SK-N-SH (cell line): Measurements from ENCODE around the gene MYLK. TPM values are rescaled to one million over a fixed set of nuclear protein-coding genes. Genes with fewer than 3 reads are reported as not detected.
A peak's percentile ranks its signal among the peaks of the same experiment; 100 is the strongest.

Experiments used
- CTCF ChIA-PET: fragments of 300-600, 350-600 bp; formaldehyde crosslinking; extraction: SDS; loops from one replicate; lab custom pipeline; 2021; lab: Yijun Ruan, JAX
- POLR2A ChIA-PET: fragments of 350-600 bp; sonication (Branson Sonifier 250); formaldehyde crosslinking; extraction: SDS; loops from one replicate; lab custom pipeline; 2020; ENCODE audit warnings: antibody characterized with exemption, inconsistent platforms; lab: Yijun Ruan, JAX
- DNase-seq: peaks from one replicate; pipeline ENCODE4 v3.0.0; 2012
- H2AFZ ChIP-seq: fragments of 200-600 bp; sonication (generic); 2 replicates; pipeline ENCODE4 v1.8.1; 2016; ENCODE audit warnings: antibody characterized with exemption, mild to moderate bottlenecking, low read depth
- H3F3A ChIP-seq: fragments of 200-600 bp; sonication (generic); replicated peaks from 2 replicates; pipeline ENCODE3; 2016; ENCODE audit warnings: antibody characterized with exemption, mild to moderate bottlenecking; ENCODE audit not compliant: insufficient read depth
- H3K27ac ChIP-seq, 2 experiments: fragments of 200-500 bp in 1 of 2; fragments of 200-600 bp in 1 of 2; sonication (Bioruptor generic) in 1 of 2; sonication (generic), shearing (Covaris generic) in 1 of 2; 2 replicates each; pipeline versions ENCODE4 v1.5.1 to v1.6.1; 2014 to 2016; ENCODE audit warnings: low read depth in 2 of 2, inconsistent platforms in 1 of 2, low read length in 1 of 2, mild to moderate bottlenecking in 1 of 2, mixed read lengths in 1 of 2
- H3K27me3 ChIP-seq: fragments of 200-600 bp; sonication (generic), shearing (Covaris generic); 2 replicates; pipeline ENCODE4 v1.6.1; 2016; ENCODE audit warnings: mixed run types; ENCODE audit not compliant: insufficient read depth
- H3K36me3 ChIP-seq, 2 experiments: fragments of 200-500 bp in 1 of 2; fragments of 200-600 bp in 1 of 2; sonication (Bioruptor generic) in 1 of 2; sonication (generic) in 1 of 2; replicated peaks in 1 of 2; 2 replicates each; pipeline versions ENCODE3 to v1.5.1; 2014 to 2016; ENCODE audit warnings: low read length in 1 of 2, mild to moderate bottlenecking in 1 of 2; ENCODE audit not compliant: insufficient read depth in 2 of 2, control insufficient read depth in 1 of 2
- H3K4me1 ChIP-seq, 2 experiments: fragments of 200-500 bp in 1 of 2; fragments of 200-600 bp in 1 of 2; sonication (Bioruptor generic) in 1 of 2; sonication (generic), shearing (Covaris generic) in 1 of 2; 2 replicates each; pipeline versions ENCODE4 v1.5.1 to v1.6.1; 2014 to 2016; ENCODE audit warnings: low read depth in 1 of 2, low read length in 1 of 2, mixed run types in 1 of 2; ENCODE audit not compliant: insufficient read depth in 2 of 2, control insufficient read depth in 1 of 2
- H3K4me2 ChIP-seq: fragments of 200-600 bp; sonication (generic), shearing (Covaris generic); 2 replicates; pipeline ENCODE4 v1.6.1; 2017; ENCODE audit warnings: mixed run types
- H3K4me3 ChIP-seq, 2 experiments: fragments of 200-500 bp in 1 of 2; fragments of 200-600 bp in 1 of 2; sonication (Bioruptor generic) in 1 of 2; sonication (generic), shearing (Covaris generic) in 1 of 2; 2 replicates each; pipeline versions ENCODE4 v1.5.1 to v1.8.1; 2014 to 2016; ENCODE audit warnings: low read depth in 2 of 2, inconsistent platforms in 1 of 2, low read length in 1 of 2, mild to moderate bottlenecking in 1 of 2, mixed read lengths in 1 of 2, moderate library complexity in 1 of 2
- H3K79me2 ChIP-seq: fragments of 200-600 bp; sonication (generic); 2 replicates; pipeline ENCODE4 v1.8.1; 2017; ENCODE audit warnings: mild to moderate bottlenecking; ENCODE audit not compliant: insufficient read depth
- H3K9ac ChIP-seq: fragments of 200-600 bp; sonication (generic); 2 replicates; pipeline ENCODE4 v1.6.1; 2017; ENCODE audit warnings: mixed run types
- H3K9me2 ChIP-seq: fragments of 200-600 bp; sonication (generic); 2 replicates; pipeline ENCODE4 v1.6.1; 2017; ENCODE audit warnings: mixed run types
- H3K9me3 ChIP-seq: fragments of 200-600 bp; sonication (generic); 2 replicates; pipeline ENCODE4 v1.6.1; 2017; ENCODE audit warnings: mixed run types, mild to moderate bottlenecking, moderate library complexity
- H4K20me1 ChIP-seq: fragments of 200-600 bp; sonication (generic); 2 replicates; pipeline ENCODE4 v1.6.1; 2017; ENCODE audit warnings: mild to moderate bottlenecking, mixed run types; ENCODE audit not compliant: insufficient read depth
- CHD2 ChIP-seq: fragments of 150-350 bp; IDR thresholded peaks from 2 replicates; pipeline ENCODE4 v1.6.1; 2018; ENCODE audit warnings: low read length; ENCODE audit not compliant: partially characterized antibody
- CTCF ChIP-seq: fragments of 200-600 bp; sonication (generic); IDR thresholded peaks from 2 replicates; pipeline ENCODE4 v1.6.1; 2017; ENCODE audit warnings: antibody characterized with exemption, mild to moderate bottlenecking, moderate library complexity
- ELF1 ChIP-seq: IDR thresholded peaks from 2 replicates; pipeline ENCODE4 v1.4.0; 2012
- EP300 ChIP-seq, 2 experiments: IDR thresholded peaks; 2 replicates each; pipeline versions ENCODE4 v1.4.0 to v1.6.1; 2012; ENCODE audit warnings: borderline replicate concordance in 1 of 2, low read depth in 1 of 2, low read length in 1 of 2
- EZH2phosphoT487 ChIP-seq: fragments of 200-600 bp; sonication (generic); IDR thresholded peaks from 2 replicates; pipeline ENCODE4 v1.6.1; 2017; ENCODE audit warnings: low read depth, mixed run types, mild to moderate bottlenecking, antibody characterized with exemption, moderate library complexity, borderline replicate concordance
- FOSL2 ChIP-seq: IDR thresholded peaks from 2 replicates; pipeline ENCODE4 v1.4.0; 2012; ENCODE audit warnings: low read depth, mild to moderate bottlenecking, moderate library complexity, borderline replicate concordance
- FOXM1 ChIP-seq: IDR thresholded peaks from 2 replicates; pipeline ENCODE4 v1.4.0; 2012; ENCODE audit warnings: low read depth, mild to moderate bottlenecking
- GABPA ChIP-seq: IDR thresholded peaks from 2 replicates; pipeline ENCODE4 v1.4.0; 2012; ENCODE audit warnings: low read depth, mild to moderate bottlenecking
- JUND ChIP-seq: IDR thresholded peaks from 2 replicates; pipeline ENCODE4 v1.4.0; 2012
- MEF2A ChIP-seq: IDR thresholded peaks from 2 replicates; pipeline ENCODE4 v1.4.0; 2012; ENCODE audit warnings: low read depth, borderline replicate concordance
- NFIC ChIP-seq: IDR thresholded peaks from 2 replicates; pipeline ENCODE4 v1.4.0; 2012; ENCODE audit warnings: borderline replicate concordance
- NRF1 ChIP-seq: IDR thresholded peaks from 2 replicates; pipeline ENCODE4 v1.6.1; 2012; ENCODE audit warnings: low read depth, mild to moderate bottlenecking, low read length
- PBX3 ChIP-seq: IDR thresholded peaks from 2 replicates; pipeline ENCODE4; 2012
- POLR2AphosphoS5 ChIP-seq: IDR thresholded peaks from 2 replicates; pipeline ENCODE4 v1.6.1; 2012; ENCODE audit warnings: low read depth, low read length
- RCOR1 ChIP-seq: fragments of 150-350 bp; IDR thresholded peaks from 2 replicates; pipeline ENCODE4 v1.6.1; 2017; ENCODE audit warnings: antibody characterized with exemption, low read length
- TAF1 ChIP-seq: IDR thresholded peaks from 2 replicates; pipeline ENCODE4 v1.6.1; 2012; ENCODE audit warnings: low read depth, mild to moderate bottlenecking, low read length, moderate library complexity, borderline replicate concordance
- TCF12 ChIP-seq: IDR thresholded peaks from 2 replicates; pipeline ENCODE4 v1.4.0; 2012
- YY1 ChIP-seq: IDR thresholded peaks from 2 replicates; pipeline ENCODE4 v1.4.0; 2012; ENCODE audit warnings: low read depth, mild to moderate bottlenecking
- ZBTB33 ChIP-seq: IDR thresholded peaks from 2 replicates; pipeline ENCODE4 v1.4.0; 2012; ENCODE audit warnings: low read depth, borderline replicate concordance
- WGBS: methylation state at CpG from one replicate; pipeline ENCODE4 v1.1.6; 2017; ENCODE audit warnings: low lambda C conversion rate; 5-methylcytosine and 5-hydroxymethylcytosine counted together
- polyA plus RNA-seq, 3 experiments: library from polyadenylated mRNA; depleted of rRNA; stranded (reverse); fragments of >200 nt; gene quantifications; 2 replicates each; pipeline ENCODE4 v1.2.3, GENCODE V29; 2012
- TF ChIP-seq, protein P1 (sequence below): IDR thresholded peaks from 2 replicates; pipeline ENCODE4 v1.4.0; 2012; ENCODE audit warnings: low read depth, borderline replicate concordance
- TF ChIP-seq, protein P2 (sequence below): IDR thresholded peaks from 2 replicates; pipeline ENCODE4 v1.4.0; 2012; ENCODE audit warnings: low read depth

The MYLK gene
- polyA plus RNA-seq, 1 of the 3 experiments (the other 2 are of a cell fraction): 272 TPM

DNA sequence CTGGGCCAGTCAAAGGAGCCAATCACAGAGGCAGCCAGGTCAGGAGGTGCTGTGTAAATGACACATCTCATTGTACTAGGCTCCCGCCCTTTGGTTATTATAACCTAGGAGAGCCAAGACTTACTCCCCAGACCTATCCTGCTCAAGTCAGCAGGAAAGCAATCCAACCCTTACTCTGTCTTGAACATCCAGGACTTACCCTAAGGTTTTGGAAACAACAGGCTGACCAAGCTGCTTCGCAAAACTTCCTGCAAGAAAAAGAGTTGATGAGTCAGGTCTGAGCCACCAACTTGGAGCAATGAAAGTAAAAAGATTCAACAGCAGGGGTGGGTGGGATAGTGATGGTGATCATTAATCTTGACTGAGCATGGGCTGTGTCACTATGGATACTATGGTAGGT is 144.4 kb downstream of the MYLK start:
- CTCF ChIA-PET: interaction anchor here (1.2 to 1.3 kb wide), 2 partner anchors 16 to 87 kb away, joined by 4 read pairs; no protein-coding TSS in a partner anchor
- Histone ChIP-seq H3K9me3 (no peaks in the 10 kb centered on the region), H3K9me2 (no peaks in the 10 kb centered on the region), H3K36me3 (peaks cover 51 to 56% of the 10 kb centered on the region in 2 experiments), H3K27ac (peak overlapping the region; percentile 64 to 94; a peak in 3 of 4 replicates), H2AFZ (no peak overlapping the region), H3F3A (peaks cover 59% of the 10 kb centered on the region), H3K79me2 (peaks cover 11% of the 10 kb centered on the region), H4K20me1 (no peaks in the 10 kb centered on the region), H3K4me1 (peaks cover 4 to 49% of the 10 kb centered on the region in 2 experiments), H3K9ac (peak overlapping the region; percentile 55), H3K4me3 (no peak overlapping the region), H3K27me3 (no peaks in the 10 kb centered on the region), H3K4me2 (peak overlapping the region; percentile 39)
- no peak for DNase-seq
- WGBS: 49% methylated on average over 2 of the region's 2 CpGs
- POLR2A ChIA-PET: no interaction called here
- TF ChIP-seq EP300 (IDR thresholded peaks at IDR 0.05; ENCODE audit: borderline replicate concordance in 1 of 2, low read depth in 1 of 2, low read length in 1 of 2) (peak in 1 of 2 experiments; percentile 67; a peak in 1 of 4 replicates), TCF12 (peak; percentile 76), GABPA (0 out of 2 replicates have a peak, but pooled peaks have one; percentile 16), EZH2phosphoT487 (no peak), NRF1 (no peak), JUND (peak; percentile 67; the same call in 1 of the 2 replicates), ELF1 (no peak), TAF1 (0 out of 2 replicates have a peak, but pooled peaks have one; percentile 14), NFIC (peak; percentile 50; the same call in 1 of the 2 replicates), FOSL2 (peak; percentile 72), PBX3 (peak; percentile 87)
- TF ChIP-seq, protein P1, sequence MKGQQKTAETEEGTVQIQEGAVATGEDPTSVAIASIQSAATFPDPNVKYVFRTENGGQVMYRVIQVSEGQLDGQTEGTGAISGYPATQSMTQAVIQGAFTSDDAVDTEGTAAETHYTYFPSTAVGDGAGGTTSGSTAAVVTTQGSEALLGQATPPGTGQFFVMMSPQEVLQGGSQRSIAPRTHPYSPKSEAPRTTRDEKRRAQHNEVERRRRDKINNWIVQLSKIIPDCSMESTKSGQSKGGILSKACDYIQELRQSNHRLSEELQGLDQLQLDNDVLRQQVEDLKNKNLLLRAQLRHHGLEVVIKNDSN: peak; percentile 6; the same call in 1 of the 2 replicates
- TF ChIP-seq, protein P2, sequence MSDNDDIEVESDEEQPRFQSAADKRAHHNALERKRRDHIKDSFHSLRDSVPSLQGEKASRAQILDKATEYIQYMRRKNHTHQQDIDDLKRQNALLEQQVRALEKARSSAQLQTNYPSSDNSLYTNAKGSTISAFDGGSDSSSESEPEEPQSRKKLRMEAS: peak; percentile 65

DNA sequence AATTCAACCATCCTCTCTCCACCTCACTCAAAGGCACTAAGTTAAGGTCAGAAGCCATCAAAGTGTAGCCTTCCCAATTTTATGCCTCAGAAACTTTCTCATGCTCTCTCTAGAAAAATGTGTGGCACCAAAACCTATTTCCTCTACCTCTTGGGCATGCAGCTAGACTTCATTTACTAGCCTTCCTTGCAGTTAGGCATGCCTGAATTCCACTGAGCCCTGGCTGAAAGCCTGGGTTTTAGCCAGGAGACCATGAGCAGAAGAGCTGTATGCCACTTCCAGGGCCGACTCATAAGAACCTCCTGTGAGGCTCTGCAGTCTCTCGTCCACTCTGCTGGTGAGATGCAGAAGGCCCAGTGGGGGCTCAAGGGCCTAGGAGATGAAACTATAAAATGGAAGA is 145.0 kb downstream of the MYLK start:
- no peaks in the 10 kb centered on the region for H3K27me3 ChIP-seq
- H3K27ac ChIP-seq: peak overlapping the region; percentile 64 to 94; a peak in 3 of 4 replicates
- H3K36me3 ChIP-seq: peaks cover 50% of the 10 kb centered on the region in 2 experiments
- POLR2A ChIA-PET: no interaction called here
- no peak overlapping the region for H3K4me3 ChIP-seq
- 70% methylated on average over 2 of the region's 2 CpGs for WGBS
- peaks cover 11% of the 10 kb centered on the region for H3K79me2 ChIP-seq
- TF ChIP-seq CHD2 (no peak), POLR2AphosphoS5 (no peak), RCOR1 (no peak), MEF2A (no peak), TCF12 (no peak), ZBTB33 (no peak), TAF1 (no peak), NRF1 (no peak), FOXM1 (no peak), CTCF (no peak), JUND (no peak), YY1 (no peak)
- TF ChIP-seq, protein P1: no peak
- TF ChIP-seq, protein P2: no peak
- CTCF ChIA-PET: interaction anchor here (1.2 to 1.3 kb wide), 2 partner anchors 15 to 87 kb away, joined by 4 read pairs; no protein-coding TSS in a partner anchor
- no peaks in the 10 kb centered on the region for H4K20me1 ChIP-seq
- DNase-seq: no peak
- H3K4me2 ChIP-seq: peak overlapping the region; percentile 39; the same call in 1 of the 2 replicates
- H2AFZ ChIP-seq: no peak overlapping the region
- H3K9me2 ChIP-seq: no peaks in the 10 kb centered on the region
- H3F3A ChIP-seq: peaks cover 58% of the 10 kb centered on the region
- H3K9me3 ChIP-seq: no peaks in the 10 kb centered on the region
- H3K4me1 ChIP-seq: peaks cover 4 to 54% of the 10 kb centered on the region in 2 experiments
- peak overlapping the region; percentile 55 for H3K9ac ChIP-seq
